SK-N-SH treated with all-trans-retinoic acid at 6 μM for 48 hours (cell line): ENCODE measurements around the gene CSDE1.
"Not testable (repeated sequence)": the region's sequence is repeated elsewhere in the genome, so short reads cannot be mapped to it uniquely, and the experiment has no call there.

Source experiments
- ATAC-seq: fragments of 200-7000 bp; cut with Tn5 transposase; 3 replicates; pipeline ENCODE4 v1.9.1; 2020; ENCODE audit warnings: mild to moderate bottlenecking, moderate library complexity
- ARNTL ChIP-seq: fragments of 450-650 bp; formaldehyde crosslinking; IDR thresholded peaks from 2 replicates; pipeline ENCODE4 v1.5.0; 2020; ENCODE audit warnings: low read depth, mild to moderate bottlenecking, moderate library complexity, borderline replicate concordance
- CREB5 ChIP-seq: fragments of 250-450 bp; sonication (Bioruptor Pico); IDR thresholded peaks from 2 replicates; pipeline ENCODE4 v1.5.1; 2020; ENCODE audit warnings: low read depth, mild to moderate bottlenecking, moderate library complexity
- CSDC2 ChIP-seq: fragments of 250-450 bp; sonication (Bioruptor Pico); IDR thresholded peaks from 2 replicates; pipeline ENCODE4 v1.5.0; 2020; ENCODE audit warnings: mild to moderate bottlenecking, moderate library complexity
- ESRRG ChIP-seq: fragments of 250-450 bp; sonication (Bioruptor Pico); IDR thresholded peaks from 2 replicates; pipeline ENCODE4 v1.6.1; 2021; ENCODE audit warnings: mild to moderate bottlenecking
- GLIS3 ChIP-seq: fragments of 250-450 bp; sonication (Bioruptor Pico); IDR thresholded peaks from 2 replicates; pipeline ENCODE4 v1.5.0; 2020; ENCODE audit warnings: mild to moderate bottlenecking, moderate library complexity
- ISL1 ChIP-seq: fragments of 250-450 bp; sonication (Bioruptor Pico); IDR thresholded peaks from 2 replicates; pipeline ENCODE4 v2.1.2; 2022; ENCODE audit warnings: mild to moderate bottlenecking, moderate library complexity
- OSR1 ChIP-seq: fragments of 250-450 bp; sonication (Bioruptor Pico); IDR thresholded peaks from 2 replicates; pipeline ENCODE4 v1.8.0; 2022; ENCODE audit warnings: moderate library complexity, mild to moderate bottlenecking, inconsistent platforms
- POU6F1 ChIP-seq: fragments of 250-450 bp; sonication (Bioruptor Pico); IDR thresholded peaks from 2 replicates; pipeline ENCODE4 v1.8.0; 2021; ENCODE audit warnings: low read depth, mild to moderate bottlenecking, moderate library complexity, borderline replicate concordance
- SNAI2 ChIP-seq: fragments of 250-450 bp; sonication (Bioruptor Pico); IDR thresholded peaks from 2 replicates; pipeline ENCODE4 v1.5.0; 2020; ENCODE audit warnings: mild to moderate bottlenecking, moderate library complexity
- TCF4 ChIP-seq: fragments of 250-450 bp; sonication (Bioruptor Pico); IDR thresholded peaks from 2 replicates; pipeline ENCODE4 v1.8.0; 2021; ENCODE audit warnings: mild to moderate bottlenecking, moderate library complexity, borderline replicate concordance
- ZC3H10 ChIP-seq: fragments of 250-450 bp; sonication (Bioruptor Pico); IDR thresholded peaks from 2 replicates; pipeline ENCODE4 v1.5.1; 2021; ENCODE audit warnings: mild to moderate bottlenecking, moderate library complexity
- ZFP3 ChIP-seq: fragments of 250-450 bp; sonication (Bioruptor Pico); IDR thresholded peaks from 2 replicates; pipeline ENCODE4 v1.5.0; 2020; ENCODE audit warnings: mild to moderate bottlenecking, moderate library complexity
- ZFP30 ChIP-seq: fragments of 450-650 bp; formaldehyde crosslinking; IDR thresholded peaks from 2 replicates; pipeline ENCODE4 v1.5.0; 2022; ENCODE audit warnings: mild to moderate bottlenecking, moderate library complexity
- ZNF565 ChIP-seq: fragments of 450-650 bp; formaldehyde crosslinking; conservative IDR thresholded peaks from 2 replicates; pipeline ENCODE4 v1.5.0; 2020; ENCODE audit warnings: low read depth, mild to moderate bottlenecking, moderate library complexity
- ZNF70 ChIP-seq: fragments of 450-650 bp; formaldehyde crosslinking; IDR thresholded peaks from 2 replicates; pipeline ENCODE4 v1.5.0; 2020; ENCODE audit warnings: mild to moderate bottlenecking, moderate library complexity
- TF ChIP-seq, protein P1 (sequence below): fragments of 250-450 bp; sonication (Bioruptor Pico); IDR thresholded peaks from 2 replicates; pipeline ENCODE4 v1.5.1; 2021; ENCODE audit warnings: mild to moderate bottlenecking, moderate library complexity
- TF ChIP-seq, protein P2 (sequence below): fragments of 250-450 bp; sonication (Bioruptor Pico); IDR thresholded peaks from 2 replicates; pipeline ENCODE4 v1.5.0; 2020; ENCODE audit warnings: mild to moderate bottlenecking, moderate library complexity

CSDE1 gene

DNA sequence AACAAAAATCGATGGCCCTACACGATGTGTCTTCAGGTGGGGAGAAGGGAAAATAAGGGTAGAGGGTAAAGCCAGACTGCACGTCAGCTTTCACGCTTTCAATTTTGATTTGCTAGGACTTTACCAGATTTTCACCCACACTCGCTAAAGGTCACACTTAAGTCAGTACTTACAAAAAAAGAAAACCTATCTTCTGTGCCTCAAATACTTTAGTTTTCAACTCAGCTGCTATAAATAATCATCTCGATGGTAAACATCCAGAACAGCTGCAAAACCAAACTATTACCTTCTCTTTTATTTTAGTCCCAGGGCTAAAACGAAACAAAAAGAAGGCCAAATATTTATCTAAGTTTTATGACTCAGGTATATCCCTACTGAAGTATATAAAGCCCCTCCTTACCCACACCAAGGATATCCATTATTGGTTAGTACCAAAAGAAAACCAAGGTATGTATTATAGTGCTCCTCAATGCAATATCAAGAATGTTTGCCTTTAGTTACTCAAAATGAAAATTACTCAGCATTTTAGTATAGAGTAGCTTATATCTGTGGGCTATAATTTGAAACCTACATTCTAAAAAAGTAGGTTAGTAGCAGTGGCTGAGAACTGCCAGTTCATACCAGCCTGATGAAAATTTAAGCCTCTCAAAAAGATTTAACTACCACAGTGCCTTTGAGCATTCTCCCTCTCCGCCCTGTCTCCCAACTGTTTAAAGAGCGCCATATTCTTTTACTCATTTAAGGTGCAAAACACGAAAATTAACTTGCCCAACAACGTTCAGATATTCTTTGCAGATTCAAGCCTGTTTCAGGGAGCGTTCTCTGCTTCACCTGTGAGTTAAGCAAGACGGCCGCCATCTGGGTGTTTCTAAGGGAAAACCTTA is 1.5 kb downstream of the CSDE1 start:
- TF ChIP-seq CREB5 (CRISPR knock-in tag) (no peak), SNAI2 (CRISPR knock-in tag) (no peak)
- TF ChIP-seq, protein P1, sequence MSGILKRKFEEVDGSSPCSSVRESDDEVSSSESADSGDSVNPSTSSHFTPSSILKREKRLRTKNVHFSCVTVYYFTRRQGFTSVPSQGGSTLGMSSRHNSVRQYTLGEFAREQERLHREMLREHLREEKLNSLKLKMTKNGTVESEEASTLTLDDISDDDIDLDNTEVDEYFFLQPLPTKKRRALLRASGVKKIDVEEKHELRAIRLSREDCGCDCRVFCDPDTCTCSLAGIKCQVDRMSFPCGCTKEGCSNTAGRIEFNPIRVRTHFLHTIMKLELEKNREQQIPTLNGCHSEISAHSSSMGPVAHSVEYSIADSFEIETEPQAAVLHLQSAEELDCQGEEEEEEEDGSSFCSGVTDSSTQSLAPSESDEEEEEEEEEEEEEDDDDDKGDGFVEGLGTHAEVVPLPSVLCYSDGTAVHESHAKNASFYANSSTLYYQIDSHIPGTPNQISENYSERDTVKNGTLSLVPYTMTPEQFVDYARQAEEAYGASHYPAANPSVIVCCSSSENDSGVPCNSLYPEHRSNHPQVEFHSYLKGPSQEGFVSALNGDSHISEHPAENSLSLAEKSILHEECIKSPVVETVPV (CRISPR knock-in tag), result no peak
- TF ChIP-seq, all 23 proteins: peak for 0
- no peak for ATAC-seq

GRCh38 chr1:114755006-114755931 is 2.5 kb downstream of the CSDE1 start:
- no peak for ATAC-seq
- TF ChIP-seq CREB5 (CRISPR knock-in tag) (no peak), ZFP30 (no peak)
- TF ChIP-seq, all 23 proteins: peak for 0

GRCh38 chr1:114753702-114754101 is 4.1 kb downstream of the CSDE1 start:
- not testable (repeated sequence) for ATAC-seq

DNA sequence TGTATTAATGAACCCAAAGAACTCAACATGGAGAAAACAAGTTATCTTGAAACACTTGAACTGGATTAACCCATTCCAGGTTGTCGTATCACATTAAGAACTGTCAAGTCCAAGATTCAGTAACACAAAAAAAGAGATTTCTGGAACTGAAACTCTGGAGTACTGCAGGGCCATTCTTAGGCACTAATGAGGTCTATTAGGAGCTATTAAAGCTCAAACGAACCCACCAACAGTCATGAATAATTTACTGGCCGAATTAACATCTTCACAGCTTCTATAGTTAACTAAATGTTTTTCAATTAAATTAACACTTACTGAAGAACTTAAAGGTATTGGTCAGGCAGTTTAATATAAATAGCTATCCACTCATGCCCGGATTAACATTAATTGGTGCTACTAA is 4.6 kb downstream of the CSDE1 start:
- no peak for TF ChIP-seq TCF4 (CRISPR knock-in tag)
- TF ChIP-seq ZC3H10 (CRISPR knock-in tag), result no peak
- no peak for TF ChIP-seq ESRRG (CRISPR knock-in tag)
- no peak for TF ChIP-seq POU6F1 (CRISPR knock-in tag)
- TF ChIP-seq GLIS3 (CRISPR knock-in tag), result no peak
- TF ChIP-seq, protein P2, sequence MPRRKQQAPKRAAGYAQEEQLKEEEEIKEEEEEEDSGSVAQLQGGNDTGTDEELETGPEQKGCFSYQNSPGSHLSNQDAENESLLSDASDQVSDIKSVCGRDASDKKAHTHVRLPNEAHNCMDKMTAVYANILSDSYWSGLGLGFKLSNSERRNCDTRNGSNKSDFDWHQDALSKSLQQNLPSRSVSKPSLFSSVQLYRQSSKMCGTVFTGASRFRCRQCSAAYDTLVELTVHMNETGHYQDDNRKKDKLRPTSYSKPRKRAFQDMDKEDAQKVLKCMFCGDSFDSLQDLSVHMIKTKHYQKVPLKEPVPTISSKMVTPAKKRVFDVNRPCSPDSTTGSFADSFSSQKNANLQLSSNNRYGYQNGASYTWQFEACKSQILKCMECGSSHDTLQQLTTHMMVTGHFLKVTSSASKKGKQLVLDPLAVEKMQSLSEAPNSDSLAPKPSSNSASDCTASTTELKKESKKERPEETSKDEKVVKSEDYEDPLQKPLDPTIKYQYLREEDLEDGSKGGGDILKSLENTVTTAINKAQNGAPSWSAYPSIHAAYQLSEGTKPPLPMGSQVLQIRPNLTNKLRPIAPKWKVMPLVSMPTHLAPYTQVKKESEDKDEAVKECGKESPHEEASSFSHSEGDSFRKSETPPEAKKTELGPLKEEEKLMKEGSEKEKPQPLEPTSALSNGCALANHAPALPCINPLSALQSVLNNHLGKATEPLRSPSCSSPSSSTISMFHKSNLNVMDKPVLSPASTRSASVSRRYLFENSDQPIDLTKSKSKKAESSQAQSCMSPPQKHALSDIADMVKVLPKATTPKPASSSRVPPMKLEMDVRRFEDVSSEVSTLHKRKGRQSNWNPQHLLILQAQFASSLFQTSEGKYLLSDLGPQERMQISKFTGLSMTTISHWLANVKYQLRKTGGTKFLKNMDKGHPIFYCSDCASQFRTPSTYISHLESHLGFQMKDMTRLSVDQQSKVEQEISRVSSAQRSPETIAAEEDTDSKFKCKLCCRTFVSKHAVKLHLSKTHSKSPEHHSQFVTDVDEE (CRISPR knock-in tag), result no peak
- no peak for TF ChIP-seq OSR1 (CRISPR knock-in tag)
- TF ChIP-seq ZNF70 (CRISPR knock-in tag), result no peak
- TF ChIP-seq ISL1, result no peak
- no peak for TF ChIP-seq CREB5 (CRISPR knock-in tag)
- TF ChIP-seq ZFP30, result no peak
- no peak for TF ChIP-seq ZFP3
- TF ChIP-seq ARNTL (CRISPR knock-in tag), result no peak
- TF ChIP-seq ZNF565 (CRISPR knock-in tag), result no peak
- TF ChIP-seq CSDC2 (CRISPR knock-in tag), result no peak
- ATAC-seq, result no peak
